GM12891 (cell line): ENCODE results near the gene POLR2A.

Experiments used
- DNase-seq: peaks from one replicate; pipeline ENCODE4 v3.0.0; 2011; ENCODE audit warnings: low spot score; ENCODE audit not compliant: insufficient read length
- FAIRE-seq: peaks from 2 replicates; lab custom pipeline; 2011; peaks lifted over from hg19 to GRCh38; lab: Jason Lieb, UNC
- PAX5 ChIP-seq: IDR thresholded peaks from 2 replicates; pipeline ENCODE4 v1.6.1; 2011; ENCODE audit warnings: low read length, moderate library complexity, mild to moderate bottlenecking; ENCODE audit not compliant: insufficient read depth, severe bottlenecking
- POLR2A ChIP-seq: IDR thresholded peaks from 2 replicates; pipeline ENCODE4 v1.6.1; 2011; ENCODE audit warnings: low read depth, low read length, control low read depth
- POLR2AphosphoS5 ChIP-seq: IDR thresholded peaks from 2 replicates; pipeline ENCODE4 v1.6.1; 2011; ENCODE audit warnings: low read depth, low read length, control low read depth
- POU2F2 ChIP-seq: IDR thresholded peaks from 2 replicates; pipeline ENCODE4 v1.6.1; 2011; ENCODE audit warnings: low read depth, mild to moderate bottlenecking, control low read depth, low read length, moderate library complexity
- SPI1 ChIP-seq: IDR thresholded peaks from 2 replicates; pipeline ENCODE4 v1.6.1; 2011; ENCODE audit warnings: low read depth, low read length, control low read depth
- TAF1 ChIP-seq: IDR thresholded peaks from 2 replicates; pipeline ENCODE4 v1.6.1; 2011; ENCODE audit warnings: low read depth, low read length, control low read depth

Gene POLR2A

DNA sequence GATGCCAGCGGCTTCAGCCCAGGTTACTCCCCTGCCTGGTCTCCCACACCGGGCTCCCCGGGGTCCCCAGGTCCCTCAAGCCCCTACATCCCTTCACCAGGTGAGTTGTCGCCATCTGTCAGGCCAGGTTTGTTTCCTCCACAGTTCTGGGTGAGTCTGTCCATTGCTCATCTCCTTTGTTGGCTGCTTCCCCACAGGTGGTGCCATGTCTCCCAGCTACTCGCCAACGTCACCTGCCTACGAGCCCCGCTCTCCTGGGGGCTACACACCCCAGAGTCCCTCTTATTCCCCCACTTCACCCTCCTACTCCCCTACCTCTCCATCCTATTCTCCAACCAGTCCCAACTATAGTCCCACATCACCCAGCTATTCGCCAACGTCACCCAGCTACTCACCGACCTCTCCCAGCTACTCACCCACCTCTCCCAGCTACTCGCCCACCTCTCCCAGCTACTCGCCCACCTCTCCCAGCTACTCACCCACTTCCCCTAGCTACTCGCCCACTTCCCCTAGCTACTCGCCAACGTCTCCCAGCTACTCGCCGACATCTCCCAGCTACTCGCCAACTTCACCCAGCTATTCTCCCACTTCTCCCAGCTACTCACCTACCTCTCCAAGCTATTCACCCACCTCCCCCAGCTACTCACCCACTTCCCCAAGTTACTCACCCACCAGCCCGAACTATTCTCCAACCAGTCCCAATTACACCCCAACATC is 28.8 kb downstream of the POLR2A start:
- no peak for DNase-seq
- no peak for TF ChIP-seq PAX5
- peak; percentile 25; the same call in 1 of the 2 replicates for TF ChIP-seq POLR2A
- FAIRE-seq = no peak

DNA sequence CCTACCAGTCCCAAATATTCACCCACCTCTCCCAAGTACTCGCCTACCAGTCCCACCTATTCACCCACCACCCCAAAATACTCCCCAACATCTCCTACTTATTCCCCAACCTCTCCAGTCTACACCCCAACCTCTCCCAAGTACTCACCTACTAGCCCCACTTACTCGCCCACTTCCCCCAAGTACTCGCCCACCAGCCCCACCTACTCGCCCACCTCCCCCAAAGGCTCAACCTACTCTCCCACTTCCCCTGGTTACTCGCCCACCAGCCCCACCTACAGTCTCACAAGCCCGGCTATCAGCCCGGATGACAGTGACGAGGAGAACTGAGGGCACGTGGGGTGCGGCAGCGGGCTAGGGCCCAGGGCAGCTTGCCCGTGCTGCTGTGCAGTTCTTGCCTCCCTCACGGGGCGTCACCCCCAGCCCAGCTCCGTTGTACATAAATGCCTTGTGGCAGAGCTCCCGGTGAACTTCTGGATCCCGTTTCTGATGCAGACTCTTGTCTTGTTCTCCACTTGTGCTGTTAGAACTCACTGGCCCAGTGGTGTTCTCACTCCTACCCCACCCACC is 29.8 kb downstream of the POLR2A start:
- TF ChIP-seq POLR2A = no peak
- peak; percentile 28; the same call in 1 of the 2 replicates for TF ChIP-seq POLR2AphosphoS5
- FAIRE-seq (no peak), DNase-seq (no peak)

DNA sequence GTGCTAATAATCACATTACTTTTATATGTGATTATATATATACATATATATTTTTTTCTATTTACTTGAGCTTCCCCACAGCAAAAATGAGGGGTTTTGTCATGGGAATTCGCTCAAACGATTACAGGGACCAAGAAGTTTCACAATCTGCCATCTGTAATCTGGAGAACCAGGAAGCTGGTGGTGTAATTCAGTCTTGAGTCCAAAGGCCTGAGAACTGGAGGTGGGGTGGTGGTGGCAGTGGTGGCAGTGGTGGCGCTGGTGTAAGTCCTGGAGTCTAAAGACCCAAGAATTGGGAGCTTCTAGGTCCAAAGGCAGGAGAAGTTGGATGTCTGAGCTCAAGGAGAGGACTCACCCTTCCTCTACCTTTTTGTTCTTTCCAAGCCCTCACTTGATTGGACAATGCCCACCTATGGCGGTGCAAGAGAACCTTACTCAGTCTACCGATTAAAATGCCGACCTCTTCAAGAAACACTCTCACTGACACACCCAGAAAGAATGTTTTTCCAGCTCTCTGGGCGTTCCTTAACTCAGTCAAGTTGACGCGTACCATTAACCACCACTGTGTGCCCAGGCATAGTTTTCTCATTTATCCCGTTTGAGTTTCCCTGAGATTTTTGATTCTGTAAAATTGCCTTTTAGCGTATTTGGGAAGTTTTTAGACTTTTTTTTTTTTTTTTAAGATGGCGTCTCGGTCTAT is 31.9 kb downstream of the POLR2A start:
- DNase-seq = no peak
- TF ChIP-seq POLR2AphosphoS5 (peak; percentile 68; the same call in 1 of the 2 replicates), SPI1 (no peak)
- no peak for FAIRE-seq

DNA sequence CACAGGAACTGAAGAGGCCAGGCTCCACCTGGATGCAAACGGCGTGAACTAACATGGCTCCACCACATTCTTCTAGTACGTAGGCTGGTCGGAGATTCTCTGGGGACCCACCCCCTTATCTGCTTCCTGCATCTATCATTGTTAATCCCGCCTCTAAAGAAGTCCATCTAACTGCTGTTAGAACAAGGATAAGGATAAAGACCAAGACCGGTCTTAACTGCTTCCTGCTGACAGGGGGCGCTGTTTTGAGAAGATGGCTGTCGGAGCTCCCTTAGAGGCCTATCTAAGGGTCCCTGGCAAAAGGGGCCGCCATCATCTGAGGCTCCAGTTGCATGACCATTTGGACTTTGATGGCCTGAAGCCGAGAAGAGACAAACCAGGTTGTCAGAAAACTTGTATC is 38.9 kb downstream of the POLR2A start:
- DNase-seq = no peak
- TF ChIP-seq POU2F2 (no peak), PAX5 (no peak), TAF1 (no peak), SPI1 (no peak), POLR2AphosphoS5 (no peak), POLR2A (no peak)
- FAIRE-seq = peak; percentile 76

DNA sequence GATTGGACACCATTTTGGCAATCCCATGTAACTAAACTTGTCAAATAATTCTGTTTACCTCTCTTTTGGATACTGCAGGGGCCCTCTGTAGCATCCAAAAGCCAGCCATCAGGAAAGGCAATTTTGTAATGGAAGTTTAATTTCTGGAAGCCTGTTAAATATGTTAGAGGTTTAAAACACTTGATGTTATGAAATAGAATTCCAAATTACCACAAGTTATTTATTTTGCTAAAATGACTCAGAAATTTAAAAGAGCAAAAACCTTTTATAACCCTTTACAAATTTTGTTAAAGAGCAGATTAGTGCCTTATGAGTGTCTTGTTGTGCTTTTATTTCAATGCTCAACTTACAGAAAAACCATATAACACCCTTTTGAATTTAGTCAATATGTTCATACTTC is 44.7 kb downstream of the POLR2A start:
- TF ChIP-seq POLR2A (no peak), PAX5 (no peak), POLR2AphosphoS5 (no peak), SPI1 (no peak), POU2F2 (no peak), TAF1 (no peak)
- FAIRE-seq (no peak), DNase-seq (no peak)

DNA sequence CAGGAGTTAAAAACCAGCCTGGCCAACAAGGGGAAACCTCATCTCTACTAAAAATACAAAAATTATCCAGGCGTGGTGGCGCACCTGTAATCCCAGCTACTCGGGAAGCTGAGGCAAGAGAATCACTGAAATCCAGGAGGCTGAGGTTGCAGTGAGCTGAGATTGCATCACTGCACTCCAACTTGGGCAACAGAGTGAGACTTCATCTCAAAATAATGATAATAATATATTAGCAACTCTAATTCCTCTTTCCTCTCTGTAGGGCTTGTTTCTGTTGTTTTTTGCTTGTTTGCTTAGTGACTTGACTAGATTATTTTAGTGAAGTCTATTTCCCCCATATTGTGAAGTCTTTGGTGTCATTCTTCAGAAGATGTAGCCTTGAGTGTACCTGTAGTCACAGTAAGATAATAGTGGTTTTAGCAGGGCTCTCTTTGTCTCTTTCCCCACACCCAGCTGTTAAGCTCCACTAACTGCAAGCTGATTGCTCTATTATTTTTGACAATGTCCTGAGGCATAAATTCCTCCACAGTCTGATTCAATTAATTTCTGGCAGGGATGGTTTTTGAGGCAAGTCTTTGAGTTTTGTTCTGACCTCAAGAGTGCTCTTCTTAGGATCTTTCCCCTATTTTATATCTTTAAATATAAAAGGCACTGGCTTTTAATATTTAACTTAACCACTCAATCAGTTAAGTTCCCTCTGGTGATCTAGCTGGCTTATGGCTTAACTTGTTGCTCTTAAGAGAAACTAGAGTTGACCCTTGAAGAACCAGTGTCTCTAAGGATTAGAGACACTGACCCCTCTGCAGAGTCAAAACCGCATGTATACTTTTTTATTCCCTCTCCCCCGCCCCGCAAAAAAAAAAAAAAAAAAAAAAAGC is 46.1 kb downstream of the POLR2A start:
- no peak for FAIRE-seq
- DNase-seq = no peak
- TF ChIP-seq POLR2AphosphoS5 = no peak
- TF ChIP-seq SPI1 = no peak
- no peak for TF ChIP-seq POLR2A
- no peak for TF ChIP-seq TAF1
- no peak for TF ChIP-seq PAX5
- no peak for TF ChIP-seq POU2F2

DNA sequence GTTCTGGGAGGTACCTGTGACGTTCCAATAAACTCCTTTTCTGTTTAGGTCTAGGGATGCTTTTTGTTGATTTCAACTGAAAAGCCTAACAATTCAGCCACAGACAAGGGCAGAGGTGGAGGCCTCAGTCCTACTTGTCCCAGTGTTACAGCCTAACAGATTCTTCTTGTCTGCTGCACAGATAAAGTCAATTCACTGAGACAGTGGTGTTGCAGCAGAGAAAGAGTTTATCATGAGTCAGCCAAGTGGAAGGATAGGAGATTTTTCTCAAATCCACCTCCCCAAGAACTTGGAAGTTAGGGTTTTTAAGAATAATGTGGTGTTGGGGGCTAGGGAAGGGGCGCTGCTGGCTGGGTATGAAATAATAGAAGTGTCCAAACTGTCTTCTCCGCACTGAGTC is 53.9 kb downstream of the POLR2A start:
- FAIRE-seq (no peak), DNase-seq (no peak)
- no peak for TF ChIP-seq POU2F2
- no peak for TF ChIP-seq TAF1
- TF ChIP-seq PAX5 = no peak
- TF ChIP-seq POLR2AphosphoS5 = no peak

DNA sequence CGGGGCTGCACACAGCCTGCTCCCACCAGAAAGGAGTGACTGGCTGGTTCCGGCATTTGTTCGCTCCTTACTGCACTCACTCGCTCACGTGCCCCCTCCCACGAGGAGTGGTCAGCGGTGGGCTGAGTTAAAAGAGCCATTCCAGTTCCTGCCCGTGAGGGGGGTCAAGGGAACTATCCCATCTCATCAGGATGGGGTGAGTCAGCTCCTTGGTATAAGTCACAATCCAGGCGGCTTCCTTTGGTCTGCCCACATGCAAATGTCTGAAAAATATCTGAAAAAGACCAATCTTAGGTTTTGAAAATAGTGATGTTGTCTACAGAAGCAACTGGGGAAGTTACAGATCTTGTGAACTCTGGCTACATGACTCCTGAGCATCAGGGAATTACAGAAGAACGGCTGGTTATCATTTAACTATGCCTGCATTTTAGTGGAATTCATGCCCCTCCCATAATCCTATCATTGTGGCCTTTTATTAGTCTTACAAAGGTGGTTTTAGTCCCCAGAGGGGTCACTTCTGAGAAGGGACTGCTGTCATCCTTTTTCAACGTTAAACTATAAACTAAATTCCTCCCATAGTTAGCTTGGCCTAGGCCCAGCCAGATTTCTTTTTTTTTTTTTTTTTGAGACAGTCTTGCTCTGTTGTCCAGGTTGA is 54.9 kb downstream of the POLR2A start:
- DNase-seq (no peak), FAIRE-seq (no peak)
- TF ChIP-seq PAX5 = no peak
- TF ChIP-seq POLR2A = no peak
- no peak for TF ChIP-seq TAF1
- no peak for TF ChIP-seq SPI1
- no peak for TF ChIP-seq POU2F2
- TF ChIP-seq POLR2AphosphoS5 = no peak

DNA sequence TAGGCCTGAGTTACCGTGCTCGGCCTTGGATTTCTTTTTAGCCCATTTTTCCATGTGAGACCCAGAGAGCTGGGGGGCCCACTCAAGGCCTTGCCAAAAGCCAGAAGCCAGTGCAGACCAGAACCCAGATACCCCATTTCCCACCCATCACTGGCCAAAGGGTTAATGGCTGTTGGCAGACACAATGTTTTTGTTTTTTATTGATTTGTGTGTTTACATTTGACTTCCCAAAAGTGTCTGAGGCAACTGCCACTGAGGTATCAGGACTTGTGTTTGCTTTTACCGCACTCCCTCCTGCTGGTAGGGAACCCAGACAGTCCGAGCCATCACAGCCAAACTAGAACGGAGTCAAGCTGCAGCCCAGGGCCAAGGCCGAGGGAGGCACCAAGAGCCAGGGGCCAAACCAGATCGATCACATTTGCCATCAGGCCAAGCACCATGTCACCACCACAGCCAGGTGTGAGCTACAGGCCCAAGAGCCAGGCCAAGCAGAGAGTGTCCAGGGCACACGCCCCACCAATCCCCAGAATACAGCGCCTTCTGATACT is 57.0 kb downstream of the POLR2A start:
- no peak for TF ChIP-seq PAX5
- no peak for TF ChIP-seq POLR2AphosphoS5
- TF ChIP-seq POLR2A = no peak
- TF ChIP-seq POU2F2 = no peak
- TF ChIP-seq SPI1 = no peak
- no peak for TF ChIP-seq TAF1
- DNase-seq (no peak), FAIRE-seq (no peak)

DNA sequence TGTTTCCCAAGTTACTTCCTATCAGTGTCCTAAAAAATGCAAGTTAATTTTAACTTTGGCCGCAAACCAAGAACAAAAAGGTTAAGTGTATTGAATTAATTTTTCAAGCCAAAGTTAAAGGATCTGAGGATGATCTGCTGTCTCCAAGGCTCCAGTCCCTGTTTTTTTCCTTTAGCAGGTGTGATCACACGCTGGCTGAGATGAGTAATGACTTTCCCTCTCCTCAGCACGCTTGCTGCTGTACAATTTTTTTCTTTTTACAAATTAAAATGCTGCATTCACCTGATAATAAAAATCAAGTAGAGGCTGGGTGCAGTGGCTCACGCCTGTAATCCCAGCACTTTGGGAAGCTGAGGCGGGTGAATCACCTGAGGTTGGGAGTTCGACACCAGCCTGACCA is 60.7 kb downstream of the POLR2A start:
- FAIRE-seq (no peak), DNase-seq (no peak)
- TF ChIP-seq TAF1 (no peak), SPI1 (no peak), POU2F2 (no peak), POLR2AphosphoS5 (no peak), PAX5 (no peak), POLR2A (no peak)
